GM20431 (cell line): Measurements from ENCODE around the gene ZMYND8.
"Not testable (repeated sequence)": the region's sequence is repeated elsewhere in the genome, so short reads cannot be mapped to it uniquely, and the experiment has no call there.

Source experiments
- in situ Hi-C: fragments of 300-500 bp; cut with MseI, MboI; formaldehyde crosslinking; loops from one replicate; pipeline ENCODE4 v1.15.0; 2020; ENCODE audit warnings: low sequenced_read_pairs; ENCODE audit not compliant: unreplicated experiment

ZMYND8 gene

DNA sequence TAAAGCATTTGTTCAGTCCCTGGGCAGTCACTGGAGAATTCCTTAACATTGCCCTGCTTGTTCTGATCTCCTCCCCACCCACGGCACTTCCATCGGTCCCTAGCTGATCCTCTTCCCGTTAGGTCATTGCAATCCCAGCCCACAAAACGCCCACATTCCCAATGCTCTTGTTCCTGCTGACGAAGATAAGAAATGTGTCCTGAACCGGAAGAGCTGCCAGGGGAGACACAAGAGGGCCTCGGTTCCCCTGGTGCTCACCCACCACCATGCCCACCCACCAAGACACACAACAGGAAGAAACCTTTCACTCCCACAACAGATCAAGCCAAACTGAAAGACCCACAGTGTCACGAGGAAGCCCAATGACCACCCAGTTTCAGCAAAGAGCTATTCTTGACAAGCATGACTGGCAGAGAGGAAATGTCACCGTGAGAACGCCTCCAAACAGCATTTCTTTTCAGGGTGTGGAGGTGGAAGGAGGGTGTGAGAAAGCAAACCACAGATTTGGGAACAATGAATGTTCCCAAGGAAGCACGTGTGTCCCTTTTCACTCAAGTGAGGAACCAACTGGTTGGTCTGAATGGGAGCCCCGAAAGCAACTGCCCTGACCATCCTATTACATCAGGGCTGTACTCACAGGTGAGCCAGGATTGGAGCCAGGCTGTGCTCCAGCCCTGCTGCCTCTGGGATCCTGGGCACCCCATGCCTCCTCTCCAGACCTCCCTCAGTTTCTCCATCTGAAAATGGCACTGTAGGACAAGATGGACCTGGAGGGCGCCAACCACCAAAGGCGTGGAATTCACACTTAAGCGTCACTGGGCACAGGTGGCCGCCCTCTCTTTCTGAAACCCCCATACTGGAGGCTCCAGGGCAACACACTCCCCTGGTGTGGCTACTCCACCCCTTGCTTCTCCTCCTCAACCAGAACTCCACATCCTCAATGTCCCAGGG lies 97.5 kb downstream of the ZMYND8 start:
- in situ Hi-C loops: loop anchor here (25.0 kb wide), 1 partner anchor 378 kb away; no protein-coding TSS in a partner anchor

DNA sequence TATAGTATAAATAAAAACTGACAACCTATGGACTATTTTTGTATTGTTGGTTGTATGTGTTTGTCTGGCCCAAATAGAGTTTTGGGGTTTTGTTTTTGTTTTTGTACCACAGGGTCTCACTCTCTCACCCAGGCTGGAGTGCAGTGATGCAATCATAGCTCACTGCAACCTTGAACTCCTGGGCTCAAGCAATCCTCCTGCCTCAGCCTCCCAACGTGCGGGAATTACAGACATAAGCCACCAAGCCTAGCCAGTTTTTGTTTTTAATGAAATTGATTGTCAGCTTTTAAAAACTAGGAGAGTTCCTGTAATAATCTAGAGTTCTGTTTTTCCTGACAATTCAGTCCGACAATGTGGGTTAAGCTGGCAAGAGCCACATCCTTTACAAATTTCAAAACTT lies 98.7 kb downstream of the ZMYND8 start:
- in situ Hi-C loops: loop anchor here (25.0 kb wide), 1 partner anchor 380 kb away; no protein-coding TSS in a partner anchor

DNA sequence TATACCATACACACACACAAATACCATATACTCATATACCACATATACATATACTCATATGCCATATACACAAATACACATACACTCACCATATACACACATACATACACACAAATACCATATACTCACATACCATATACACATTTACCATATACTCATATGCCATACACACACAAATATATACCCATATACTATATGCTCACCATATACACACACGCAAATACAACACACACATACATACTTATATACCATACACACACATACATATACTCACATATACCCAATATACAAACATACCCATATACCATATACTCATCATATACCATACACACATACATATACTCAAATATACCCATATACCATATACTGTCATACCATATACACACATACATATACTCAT lies 99.2 kb downstream of the ZMYND8 start:
- in situ Hi-C loops: loop anchor here (25.0 kb wide), 1 partner anchor 380 kb away; no protein-coding TSS in a partner anchor

DNA sequence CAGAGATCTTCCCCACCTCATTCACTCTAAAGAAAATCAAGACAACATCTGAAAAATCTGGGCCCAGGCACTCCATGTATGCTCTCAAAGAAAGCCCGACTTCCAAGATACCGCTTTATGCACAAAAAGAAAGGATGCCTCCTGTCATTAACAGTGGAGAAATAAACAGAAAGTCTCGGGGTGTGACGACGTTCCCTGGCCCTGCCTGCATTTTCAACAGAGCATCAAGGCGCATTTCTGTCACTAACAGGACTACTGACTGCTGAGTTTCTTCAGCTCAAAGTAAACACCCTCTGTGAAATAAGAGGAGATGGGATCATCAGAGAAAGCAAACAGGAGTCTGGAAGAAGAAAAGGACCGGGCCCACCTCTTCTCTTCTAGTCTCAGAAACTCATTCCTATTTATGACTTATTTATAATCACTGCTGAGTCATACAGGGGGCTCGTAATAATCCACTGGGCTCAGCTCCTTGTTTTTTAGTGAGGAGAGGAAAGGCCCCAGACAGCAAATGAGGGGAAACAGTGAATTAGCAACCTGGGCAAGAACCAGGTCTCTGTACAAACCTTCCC lies 99.7 kb downstream of the ZMYND8 start:
- in situ Hi-C loops: loop anchor here (25.0 kb wide), 1 partner anchor 381 kb away; no protein-coding TSS in a partner anchor

DNA sequence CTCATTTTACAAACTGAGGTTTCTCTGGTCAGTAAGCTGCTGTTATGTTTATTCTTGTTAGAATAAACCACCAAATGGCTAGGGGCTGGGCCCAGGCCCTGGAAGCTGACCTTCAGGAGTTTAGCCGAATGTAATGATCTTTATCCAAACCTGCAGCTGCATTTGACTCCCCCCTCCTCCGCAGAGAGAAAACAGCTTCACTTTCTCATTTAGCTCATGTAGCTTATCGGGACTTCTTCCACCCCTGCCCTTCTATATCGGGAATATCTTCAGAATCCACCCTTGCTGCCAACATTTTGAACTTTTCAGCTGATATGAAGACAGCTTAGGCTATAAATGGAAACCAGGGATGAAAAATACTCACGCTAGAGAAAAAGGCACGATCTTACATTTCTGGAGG lies 102.6 kb downstream of the ZMYND8 start:
- in situ Hi-C loops: loop anchor here (25.0 kb wide), 1 partner anchor 383 kb away; no protein-coding TSS in a partner anchor

DNA sequence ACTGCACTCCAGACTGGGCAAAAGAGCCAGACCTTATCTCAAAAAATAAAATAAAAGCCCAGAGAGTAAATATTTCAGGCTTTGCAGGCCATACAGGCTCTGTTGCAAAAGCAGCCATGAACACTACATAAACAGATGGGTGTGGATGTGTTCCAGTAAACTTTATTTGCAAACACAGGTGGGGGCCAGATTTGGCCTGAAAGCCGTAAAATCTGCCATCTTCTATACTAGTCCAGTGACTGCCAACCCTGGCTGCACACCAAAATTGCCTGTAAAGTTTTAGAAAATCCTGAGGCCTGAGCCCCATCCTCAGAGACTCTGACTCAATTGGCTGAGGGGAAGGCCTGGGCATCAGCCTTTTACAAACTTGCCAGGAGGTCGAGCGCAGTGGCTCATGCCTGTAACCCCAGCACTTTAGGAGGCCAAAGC lies 103.6 kb downstream of the ZMYND8 start:
- in situ Hi-C loops: loop anchor here (25.0 kb wide), 1 partner anchor 384 kb away; no protein-coding TSS in a partner anchor

DNA sequence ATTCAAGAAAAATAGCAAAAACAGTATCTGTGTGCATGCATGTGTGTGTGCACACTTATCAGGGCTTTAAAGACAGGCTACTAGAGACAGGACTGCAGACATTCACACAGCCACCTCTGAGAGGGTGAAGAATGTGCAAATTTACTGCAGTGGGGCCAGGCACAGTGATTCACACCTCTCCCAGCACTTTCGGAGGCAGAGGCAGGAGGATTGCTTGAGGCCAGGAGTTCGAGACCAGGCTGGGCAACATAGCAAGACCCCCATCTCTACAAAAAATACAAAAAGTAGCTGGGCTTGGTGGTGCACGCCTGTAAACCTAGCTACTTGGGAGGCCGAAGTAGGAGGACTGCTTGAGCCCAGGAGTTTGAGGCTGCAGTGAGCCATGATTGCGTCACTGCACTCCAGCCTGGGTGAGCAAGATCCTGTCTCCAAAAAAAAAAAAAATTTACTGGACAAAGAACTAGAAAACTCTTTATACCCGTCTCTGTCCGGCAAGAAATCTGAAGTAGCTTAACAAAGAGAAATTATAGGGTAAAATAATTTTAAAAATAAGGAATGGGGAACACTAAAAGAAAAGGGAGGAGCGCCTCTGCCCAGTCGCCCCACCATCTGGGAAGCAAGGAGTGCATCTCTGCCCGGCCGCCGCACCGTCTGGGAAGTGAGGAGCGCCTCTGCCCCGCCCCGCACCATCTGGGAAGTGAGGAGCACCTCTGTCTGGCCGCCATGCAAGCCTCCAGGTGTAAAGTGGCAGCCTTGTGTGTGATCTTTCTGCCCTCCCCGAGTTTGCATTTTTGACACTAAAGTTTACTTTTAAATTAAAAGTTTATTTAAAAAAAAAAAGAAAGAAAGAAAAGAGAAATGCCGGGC lies 105.1 kb downstream of the ZMYND8 start:
- in situ Hi-C loops: loop anchor here (25.0 kb wide), 1 partner anchor 386 kb away; no protein-coding TSS in a partner anchor

DNA sequence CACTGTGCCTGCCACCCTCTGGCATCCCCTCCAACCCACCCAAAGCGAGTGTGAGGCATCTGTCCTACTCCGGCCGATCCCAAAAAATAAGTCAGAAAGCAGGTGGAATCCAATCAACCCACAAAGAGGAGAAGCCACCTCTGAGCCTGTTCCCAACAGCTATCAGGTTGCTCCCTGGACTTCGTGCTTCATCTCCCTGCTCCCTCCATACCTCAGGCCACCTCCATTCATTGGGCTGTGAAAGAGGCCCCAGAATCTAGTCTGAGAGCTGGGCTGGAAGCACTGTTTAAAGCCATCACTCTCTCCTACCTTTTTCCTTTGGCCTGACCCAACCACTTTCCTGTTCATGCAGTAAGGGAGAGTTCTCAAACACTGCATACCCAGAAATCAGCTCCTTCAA lies 106.1 kb downstream of the ZMYND8 start:
- in situ Hi-C loops: loop anchor here (25.0 kb wide), 1 partner anchor 387 kb away; no protein-coding TSS in a partner anchor

DNA sequence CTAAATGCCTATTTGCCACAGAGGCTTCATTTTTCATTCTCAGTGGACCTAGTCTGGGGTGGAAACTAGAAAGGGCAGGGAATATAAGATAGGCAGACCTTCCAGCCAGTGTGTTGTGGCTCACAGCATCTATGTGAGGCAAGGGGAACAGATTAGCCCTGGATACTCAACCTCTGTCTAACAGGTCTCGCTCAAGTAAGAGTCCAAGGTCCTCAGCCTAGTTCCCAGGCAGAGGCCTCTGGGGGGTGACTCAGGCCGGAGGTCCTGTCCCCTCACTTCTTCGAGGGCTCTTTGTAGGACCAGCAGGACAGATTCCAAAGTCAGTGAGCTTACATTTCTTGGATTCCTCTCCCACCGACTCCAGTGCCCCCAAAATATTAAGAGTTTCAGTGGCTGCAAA lies 106.6 kb downstream of the ZMYND8 start:
- in situ Hi-C loops: loop anchor here (25.0 kb wide), 1 partner anchor 387 kb away; no protein-coding TSS in a partner anchor

DNA sequence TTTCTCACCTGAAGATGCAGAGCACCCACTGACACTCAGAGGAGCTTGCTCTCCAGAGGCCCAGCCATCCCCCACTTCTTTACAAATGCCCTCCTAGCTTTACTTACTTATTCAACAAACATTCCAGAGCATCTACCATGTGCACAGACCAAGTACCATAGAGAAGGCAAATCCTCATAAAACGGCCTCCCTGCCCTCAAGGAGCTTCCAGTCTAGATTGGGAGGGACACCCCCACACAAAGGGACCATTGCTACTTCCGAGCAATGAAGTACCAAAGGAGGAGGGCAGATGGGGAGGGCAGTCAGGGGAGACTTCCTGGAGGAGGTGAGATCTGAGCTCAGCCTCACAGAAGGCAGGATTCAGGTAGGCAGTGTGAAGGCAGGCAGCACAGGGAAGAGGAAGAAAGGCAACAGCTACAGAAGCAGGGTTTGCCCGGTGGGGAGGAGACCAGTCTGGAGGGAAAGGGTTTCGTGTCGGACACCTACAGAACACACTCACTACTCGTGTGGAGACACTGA lies 108.0 kb downstream of the ZMYND8 start:
- in situ Hi-C loops: no loop called here

DNA sequence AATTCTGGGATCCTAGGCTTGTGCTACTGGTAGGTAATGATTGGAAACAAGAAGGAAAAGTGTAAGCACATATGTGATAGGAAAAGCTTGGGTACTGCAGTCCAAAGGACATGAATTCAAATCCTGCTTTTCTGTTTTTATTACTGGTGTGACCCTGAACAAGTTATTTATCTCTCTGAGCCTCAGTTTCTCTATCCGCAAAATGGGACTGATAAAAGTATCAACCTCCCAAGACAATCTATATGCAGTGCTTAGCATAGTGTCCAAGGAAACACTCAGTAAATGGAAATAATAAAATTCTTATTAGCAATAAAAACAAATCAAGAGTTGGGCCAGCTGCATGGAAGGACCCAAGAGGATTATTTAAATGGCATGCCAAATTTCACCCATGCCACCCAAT lies 108.5 kb downstream of the ZMYND8 start:
- in situ Hi-C loops: no loop called here

DNA sequence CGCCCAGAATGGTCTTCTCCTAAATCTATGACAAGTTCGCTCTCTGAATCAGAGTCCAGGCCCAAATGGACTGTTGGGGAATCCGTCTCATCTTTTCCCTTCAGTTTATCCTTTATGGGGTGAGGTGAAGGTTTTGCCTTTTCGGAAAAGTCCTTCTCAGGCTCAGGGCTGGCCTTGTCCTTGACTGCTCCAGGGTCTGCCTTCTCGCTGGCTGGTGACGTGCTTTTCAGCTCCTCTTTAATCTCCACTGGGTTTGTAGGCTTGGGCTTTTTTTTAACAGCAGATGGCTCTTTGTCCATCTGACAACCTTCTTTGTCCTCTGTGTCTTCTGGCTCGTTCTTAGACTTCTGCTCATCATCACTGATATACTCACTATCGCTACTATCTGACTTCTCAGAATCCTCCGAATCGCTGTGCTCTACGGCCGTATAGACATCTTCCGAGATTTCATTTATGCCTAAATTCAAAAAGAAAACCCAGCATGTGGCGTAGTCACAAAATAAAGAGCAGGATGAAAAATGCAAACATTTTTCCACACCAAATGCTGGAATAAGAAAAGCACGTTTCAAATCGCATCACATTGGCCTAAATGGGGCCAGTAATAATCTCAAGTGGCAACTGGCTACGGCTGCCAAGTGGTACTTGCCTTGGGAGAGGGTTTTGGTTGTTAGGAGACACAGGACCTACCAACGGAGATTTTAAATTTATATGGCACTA lies 110.3 kb downstream of the ZMYND8 start:
- in situ Hi-C loops: no loop called here

DNA sequence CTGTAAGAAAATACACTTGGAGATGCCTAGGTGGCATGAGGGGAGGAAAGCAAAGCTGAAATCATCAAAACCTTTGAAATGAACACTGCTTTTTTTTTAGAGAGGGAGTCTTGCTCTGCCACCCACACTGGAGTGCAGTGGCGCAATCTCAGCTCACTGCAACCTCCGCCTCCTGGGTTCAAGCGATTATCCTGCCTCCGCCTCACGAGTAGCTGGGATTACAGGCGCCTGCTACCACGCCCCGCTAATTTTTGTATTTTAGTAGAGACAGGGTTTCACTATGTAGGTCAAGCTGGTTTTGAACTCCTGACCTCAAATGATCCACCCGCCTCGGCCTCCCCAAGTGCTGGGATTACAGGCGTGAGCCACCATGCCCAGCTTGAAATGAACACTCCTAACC lies 111.3 kb downstream of the ZMYND8 start:
- in situ Hi-C loops: not testable (repeated sequence)

DNA sequence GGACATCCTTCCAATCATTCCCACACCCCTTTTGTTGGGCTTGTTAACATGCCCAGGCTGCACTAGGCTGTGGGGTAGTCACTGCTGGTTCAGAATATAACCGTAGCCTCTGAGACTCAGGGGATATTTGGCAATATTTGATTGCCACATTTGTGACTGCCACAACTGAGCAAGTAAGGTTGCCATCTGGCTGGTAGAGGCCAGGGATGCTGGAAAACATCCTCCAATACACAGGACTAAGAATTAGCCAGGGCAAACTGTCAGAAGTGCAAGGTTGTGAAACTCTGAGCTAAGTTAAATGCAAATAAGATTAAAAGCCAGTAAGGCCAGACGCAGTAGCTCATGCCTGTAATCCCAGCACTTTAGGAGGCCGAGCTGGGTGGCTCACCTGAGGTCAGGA lies 112.0 kb downstream of the ZMYND8 start:
- in situ Hi-C loops: no loop called here

DNA sequence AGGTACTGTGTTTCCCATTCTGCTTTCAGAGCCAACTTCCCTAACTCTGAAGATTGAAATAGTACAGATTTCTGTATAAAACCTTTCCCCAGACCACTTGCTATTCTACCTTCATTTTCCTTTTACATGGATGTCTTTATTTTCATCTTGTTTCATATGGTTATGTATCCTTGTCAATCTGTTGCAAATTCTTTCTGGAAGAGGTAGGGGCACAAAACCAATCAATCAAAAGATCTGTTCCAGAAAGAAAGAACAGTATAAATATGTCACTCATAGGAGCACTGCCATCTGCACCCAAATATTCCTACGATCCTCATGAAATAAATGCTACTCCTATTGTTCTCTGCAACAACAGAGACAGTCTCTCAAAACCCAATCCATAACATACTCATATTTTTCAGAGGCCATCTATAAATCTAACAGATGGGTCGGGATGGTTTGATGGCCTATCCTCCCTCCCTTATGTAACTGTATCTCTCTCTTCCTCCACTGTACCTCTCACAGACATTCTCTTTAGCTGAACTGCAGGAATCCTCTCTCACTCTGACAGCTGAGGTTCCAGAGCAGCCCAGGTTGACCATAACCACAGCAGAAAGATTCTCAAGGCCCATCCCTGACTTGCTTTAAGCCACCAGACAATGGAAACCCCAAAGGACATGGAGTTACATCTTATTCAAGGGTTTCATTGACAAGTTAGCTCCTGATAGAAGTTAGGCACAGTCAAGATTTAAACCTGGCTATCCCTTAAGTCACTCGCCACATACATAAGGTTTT lies 112.8 kb downstream of the ZMYND8 start:
- in situ Hi-C loops: no loop called here

DNA sequence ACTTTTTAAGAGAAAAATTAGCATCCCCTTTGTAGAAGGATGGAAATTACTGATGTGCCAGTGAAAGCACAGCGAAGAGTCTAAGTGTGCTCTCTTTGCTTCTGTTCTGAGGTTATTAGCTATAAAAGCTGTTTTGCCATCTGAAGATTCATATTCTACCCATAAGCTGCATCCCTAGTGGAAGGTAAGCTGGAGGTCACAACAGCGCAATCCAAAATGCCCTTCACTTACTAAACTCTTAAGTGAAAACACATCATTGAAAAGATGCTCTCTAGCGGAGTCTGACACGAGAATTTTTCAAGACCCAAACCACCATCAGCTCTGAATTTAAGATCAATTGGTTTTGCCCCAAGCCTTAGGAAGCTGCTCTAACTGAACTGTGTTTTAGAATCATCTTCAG lies 113.5 kb downstream of the ZMYND8 start:
- in situ Hi-C loops: no loop called here

DNA sequence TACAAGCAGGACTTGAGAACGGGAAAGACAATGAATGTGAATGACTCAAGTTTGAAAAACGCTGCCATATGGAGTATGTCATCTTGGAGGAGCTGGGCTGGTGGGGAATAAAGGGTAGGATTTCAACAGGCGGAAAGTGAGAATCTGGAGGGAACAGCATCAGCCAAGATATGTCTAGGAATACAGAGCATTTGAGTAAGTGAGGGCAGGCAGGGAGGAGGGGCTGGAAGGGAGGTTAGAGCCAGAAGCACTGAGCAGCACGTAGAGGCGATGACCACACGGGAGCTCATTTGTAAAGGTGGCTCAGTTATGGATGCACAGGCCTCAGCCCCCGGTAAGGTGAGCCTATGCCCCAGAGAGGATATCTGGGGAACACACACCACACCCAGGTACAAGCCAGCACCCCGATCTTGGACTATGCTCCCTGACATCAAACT lies 115.1 kb downstream of the ZMYND8 start:
- in situ Hi-C loops: no loop called here

DNA sequence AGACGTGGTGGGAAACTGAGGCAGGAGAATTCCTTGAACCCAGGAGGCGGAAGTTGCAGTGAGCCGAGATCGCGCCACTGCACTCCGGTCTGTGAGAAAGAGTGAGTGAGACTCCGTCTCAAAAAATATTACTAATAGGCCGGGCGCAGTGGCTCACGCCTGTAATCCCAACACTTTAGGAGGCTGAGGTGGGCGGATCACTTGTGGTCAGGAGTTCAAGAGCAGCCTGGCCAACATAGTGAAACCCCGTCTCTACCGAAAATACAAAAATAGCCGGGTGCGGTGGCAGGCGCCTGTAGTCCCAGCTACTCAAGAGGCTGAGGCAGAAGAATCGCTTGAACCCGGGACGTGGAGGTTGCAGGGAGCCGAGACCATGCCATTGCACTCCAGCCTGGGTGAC lies 116.4 kb downstream of the ZMYND8 start:
- in situ Hi-C loops: not testable (repeated sequence)
